Neural cell (in vitro differentiated cells): ENCODE results near the gene CNGA3.

Source experiments
- SMC3 ChIP-seq: fragments of 450-650 bp; conservative IDR thresholded peaks from 2 replicates; pipeline ENCODE4 v1.6.1; 2014; ENCODE audit warnings: antibody characterized with exemption, mild to moderate bottlenecking, moderate library complexity; ENCODE audit not compliant: poor library complexity
- TF ChIP-seq, protein P1 (sequence below): fragments of 450-650 bp; IDR thresholded peaks from 2 replicates; pipeline ENCODE4 v1.5.1; 2014; ENCODE audit warnings: antibody characterized with exemption, mild to moderate bottlenecking, moderate library complexity; ENCODE audit not compliant: poor library complexity, severe bottlenecking

DNA sequence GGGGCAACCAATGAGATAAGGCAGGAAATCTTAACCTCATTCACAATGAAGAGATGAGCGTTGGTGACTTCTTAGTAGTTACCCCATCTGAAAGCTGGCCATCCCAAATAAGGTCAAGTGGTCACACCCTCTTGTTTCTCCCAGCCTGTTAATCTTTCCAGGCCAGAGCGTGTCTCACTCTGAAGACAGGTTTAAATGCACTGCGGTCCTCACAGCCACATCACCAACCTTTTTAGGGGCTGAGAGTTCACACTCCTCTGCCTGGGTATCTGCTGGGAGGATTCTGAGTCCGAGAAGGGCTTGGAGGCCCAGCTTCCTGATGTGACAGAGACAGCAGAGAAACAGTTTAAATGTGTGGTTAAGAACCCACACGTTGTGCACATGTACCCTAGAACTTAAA, 13.3 kb upstream of the CNGA3 start:
- TF ChIP-seq, protein P1, sequence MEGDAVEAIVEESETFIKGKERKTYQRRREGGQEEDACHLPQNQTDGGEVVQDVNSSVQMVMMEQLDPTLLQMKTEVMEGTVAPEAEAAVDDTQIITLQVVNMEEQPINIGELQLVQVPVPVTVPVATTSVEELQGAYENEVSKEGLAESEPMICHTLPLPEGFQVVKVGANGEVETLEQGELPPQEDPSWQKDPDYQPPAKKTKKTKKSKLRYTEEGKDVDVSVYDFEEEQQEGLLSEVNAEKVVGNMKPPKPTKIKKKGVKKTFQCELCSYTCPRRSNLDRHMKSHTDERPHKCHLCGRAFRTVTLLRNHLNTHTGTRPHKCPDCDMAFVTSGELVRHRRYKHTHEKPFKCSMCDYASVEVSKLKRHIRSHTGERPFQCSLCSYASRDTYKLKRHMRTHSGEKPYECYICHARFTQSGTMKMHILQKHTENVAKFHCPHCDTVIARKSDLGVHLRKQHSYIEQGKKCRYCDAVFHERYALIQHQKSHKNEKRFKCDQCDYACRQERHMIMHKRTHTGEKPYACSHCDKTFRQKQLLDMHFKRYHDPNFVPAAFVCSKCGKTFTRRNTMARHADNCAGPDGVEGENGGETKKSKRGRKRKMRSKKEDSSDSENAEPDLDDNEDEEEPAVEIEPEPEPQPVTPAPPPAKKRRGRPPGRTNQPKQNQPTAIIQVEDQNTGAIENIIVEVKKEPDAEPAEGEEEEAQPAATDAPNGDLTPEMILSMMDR: no peak
- no peak for TF ChIP-seq SMC3
